ENCODE data around the gene PJVK. TPM values are rescaled to one million over a fixed set of nuclear protein-coding genes. Genes with fewer than 3 reads are reported as not detected.

Gene PJVK
- total and polyA plus RNA-seq, 2 of the 13 experiments (the other 11 are each of a cell fraction or from before 2014, with no cell fraction given), result 1.2 to 2.6 TPM

DNA sequence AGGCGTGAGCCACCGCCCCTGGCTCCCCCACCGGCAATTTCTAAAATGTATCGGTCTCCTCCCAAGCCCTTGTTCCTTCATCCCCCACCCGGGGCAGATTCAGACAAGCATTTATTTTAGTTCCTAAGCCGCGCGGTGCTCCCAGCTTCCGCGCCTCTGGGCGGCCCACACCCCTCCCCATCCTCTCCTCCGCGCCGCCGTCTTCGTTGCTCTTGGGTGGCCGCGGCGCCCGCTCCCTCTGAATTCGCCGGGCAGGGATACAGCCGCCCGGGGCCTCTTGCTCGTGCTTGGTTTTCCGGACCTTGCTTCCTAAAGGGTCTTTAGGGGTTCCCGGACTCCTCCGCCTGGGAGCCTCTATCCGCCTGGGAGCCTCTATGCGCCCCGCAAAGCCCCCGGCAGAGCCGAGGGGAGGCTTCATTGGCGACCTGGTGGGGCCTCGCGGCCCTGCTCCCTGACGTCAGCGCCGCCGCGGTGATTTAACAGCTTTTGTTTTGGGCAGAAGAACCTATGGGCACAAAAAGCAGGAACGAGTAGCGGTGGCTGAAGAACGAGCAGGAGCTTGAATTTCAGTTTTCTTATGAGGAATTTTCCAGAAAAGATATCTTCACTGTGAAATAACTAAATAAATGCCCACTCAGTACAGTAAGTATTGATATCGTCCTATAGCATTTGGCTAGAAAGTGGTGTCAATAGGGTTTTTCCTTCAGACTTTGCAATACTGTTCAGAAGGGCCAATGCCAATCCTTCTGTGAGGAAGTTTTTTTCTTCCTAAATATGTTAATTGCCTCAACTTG, 37.5 kb upstream of the PJVK start (continued):
- TF ChIP-seq, protein P1, sequence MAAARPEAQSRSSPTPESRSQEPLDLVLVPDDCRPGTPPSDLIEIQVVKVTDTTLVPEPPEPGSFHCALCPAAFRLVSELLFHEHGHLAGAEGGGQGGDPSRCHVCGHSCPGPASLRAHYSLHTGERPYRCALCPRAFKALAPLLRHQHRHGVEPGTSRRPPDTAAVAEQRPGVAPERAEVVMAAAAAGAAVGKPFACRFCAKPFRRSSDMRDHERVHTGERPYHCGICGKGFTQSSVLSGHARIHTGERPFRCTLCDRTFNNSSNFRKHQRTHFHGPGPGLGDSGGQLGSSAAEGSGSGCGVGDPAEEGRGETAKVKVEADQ (CRISPR knock-in tag; IDR thresholded peaks at IDR 0.05; ENCODE audit: borderline replicate concordance), result no peak
- TF ChIP-seq, protein P2, sequence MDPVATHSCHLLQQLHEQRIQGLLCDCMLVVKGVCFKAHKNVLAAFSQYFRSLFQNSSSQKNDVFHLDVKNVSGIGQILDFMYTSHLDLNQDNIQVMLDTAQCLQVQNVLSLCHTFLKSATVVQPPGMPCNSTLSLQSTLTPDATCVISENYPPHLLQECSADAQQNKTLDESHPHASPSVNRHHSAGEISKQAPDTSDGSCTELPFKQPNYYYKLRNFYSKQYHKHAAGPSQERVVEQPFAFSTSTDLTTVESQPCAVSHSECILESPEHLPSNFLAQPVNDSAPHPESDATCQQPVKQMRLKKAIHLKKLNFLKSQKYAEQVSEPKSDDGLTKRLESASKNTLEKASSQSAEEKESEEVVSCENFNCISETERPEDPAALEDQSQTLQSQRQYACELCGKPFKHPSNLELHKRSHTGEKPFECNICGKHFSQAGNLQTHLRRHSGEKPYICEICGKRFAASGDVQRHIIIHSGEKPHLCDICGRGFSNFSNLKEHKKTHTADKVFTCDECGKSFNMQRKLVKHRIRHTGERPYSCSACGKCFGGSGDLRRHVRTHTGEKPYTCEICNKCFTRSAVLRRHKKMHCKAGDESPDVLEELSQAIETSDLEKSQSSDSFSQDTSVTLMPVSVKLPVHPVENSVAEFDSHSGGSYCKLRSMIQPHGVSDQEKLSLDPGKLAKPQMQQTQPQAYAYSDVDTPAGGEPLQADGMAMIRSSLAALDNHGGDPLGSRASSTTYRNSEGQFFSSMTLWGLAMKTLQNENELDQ (CRISPR knock-in tag; IDR thresholded peaks at IDR 0.05; ENCODE audit: borderline replicate concordance), result no peak
- TF ChIP-seq, protein P3, sequence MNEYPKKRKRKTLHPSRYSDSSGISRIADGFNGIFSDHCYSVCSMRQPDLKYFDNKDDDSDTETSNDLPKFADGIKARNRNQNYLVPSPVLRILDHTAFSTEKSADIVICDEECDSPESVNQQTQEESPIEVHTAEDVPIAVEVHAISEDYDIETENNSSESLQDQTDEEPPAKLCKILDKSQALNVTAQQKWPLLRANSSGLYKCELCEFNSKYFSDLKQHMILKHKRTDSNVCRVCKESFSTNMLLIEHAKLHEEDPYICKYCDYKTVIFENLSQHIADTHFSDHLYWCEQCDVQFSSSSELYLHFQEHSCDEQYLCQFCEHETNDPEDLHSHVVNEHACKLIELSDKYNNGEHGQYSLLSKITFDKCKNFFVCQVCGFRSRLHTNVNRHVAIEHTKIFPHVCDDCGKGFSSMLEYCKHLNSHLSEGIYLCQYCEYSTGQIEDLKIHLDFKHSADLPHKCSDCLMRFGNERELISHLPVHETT (CRISPR knock-in tag; conservative IDR thresholded peaks at IDR 0.05), result no peak
- TF ChIP-seq NR2C2 (CRISPR knock-in tag; IDR thresholded peaks at IDR 0.05; ENCODE audit: borderline replicate concordance) (no peak; the same call in 1 of the 2 replicates), MED8 (CRISPR knock-in tag; IDR thresholded peaks at IDR 0.05; ENCODE audit: insufficient replicate concordance) (no peak), NR3C1 (CRISPR knock-in tag; IDR thresholded peaks at IDR 0.05) (no peak), XBP1 (CRISPR knock-in tag; IDR thresholded peaks at IDR 0.05) (no peak), ZNF496 (CRISPR knock-in tag; IDR thresholded peaks at IDR 0.05; ENCODE audit: insufficient replicate concordance) (no peak), ZNF431 (CRISPR knock-in tag; IDR thresholded peaks at IDR 0.05; ENCODE audit: borderline replicate concordance, low read depth) (no peak), HES4 (CRISPR knock-in tag; IDR thresholded peaks at IDR 0.05; ENCODE audit: borderline replicate concordance) (no peak), ZNF570 (CRISPR knock-in tag; IDR thresholded peaks at IDR 0.05; ENCODE audit: borderline replicate concordance) (no peak), FOXK2 (IDR thresholded peaks at IDR 0.05) (no peak), ZNF160 (CRISPR knock-in tag; IDR thresholded peaks at IDR 0.05) (no peak)
- TF ChIP-seq, protein P4, sequence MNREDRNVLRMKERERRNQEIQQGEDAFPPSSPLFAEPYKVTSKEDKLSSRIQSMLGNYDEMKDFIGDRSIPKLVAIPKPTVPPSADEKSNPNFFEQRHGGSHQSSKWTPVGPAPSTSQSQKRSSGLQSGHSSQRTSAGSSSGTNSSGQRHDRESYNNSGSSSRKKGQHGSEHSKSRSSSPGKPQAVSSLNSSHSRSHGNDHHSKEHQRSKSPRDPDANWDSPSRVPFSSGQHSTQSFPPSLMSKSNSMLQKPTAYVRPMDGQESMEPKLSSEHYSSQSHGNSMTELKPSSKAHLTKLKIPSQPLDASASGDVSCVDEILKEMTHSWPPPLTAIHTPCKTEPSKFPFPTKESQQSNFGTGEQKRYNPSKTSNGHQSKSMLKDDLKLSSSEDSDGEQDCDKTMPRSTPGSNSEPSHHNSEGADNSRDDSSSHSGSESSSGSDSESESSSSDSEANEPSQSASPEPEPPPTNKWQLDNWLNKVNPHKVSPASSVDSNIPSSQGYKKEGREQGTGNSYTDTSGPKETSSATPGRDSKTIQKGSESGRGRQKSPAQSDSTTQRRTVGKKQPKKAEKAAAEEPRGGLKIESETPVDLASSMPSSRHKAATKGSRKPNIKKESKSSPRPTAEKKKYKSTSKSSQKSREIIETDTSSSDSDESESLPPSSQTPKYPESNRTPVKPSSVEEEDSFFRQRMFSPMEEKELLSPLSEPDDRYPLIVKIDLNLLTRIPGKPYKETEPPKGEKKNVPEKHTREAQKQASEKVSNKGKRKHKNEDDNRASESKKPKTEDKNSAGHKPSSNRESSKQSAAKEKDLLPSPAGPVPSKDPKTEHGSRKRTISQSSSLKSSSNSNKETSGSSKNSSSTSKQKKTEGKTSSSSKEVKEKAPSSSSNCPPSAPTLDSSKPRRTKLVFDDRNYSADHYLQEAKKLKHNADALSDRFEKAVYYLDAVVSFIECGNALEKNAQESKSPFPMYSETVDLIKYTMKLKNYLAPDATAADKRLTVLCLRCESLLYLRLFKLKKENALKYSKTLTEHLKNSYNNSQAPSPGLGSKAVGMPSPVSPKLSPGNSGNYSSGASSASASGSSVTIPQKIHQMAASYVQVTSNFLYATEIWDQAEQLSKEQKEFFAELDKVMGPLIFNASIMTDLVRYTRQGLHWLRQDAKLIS (CRISPR knock-in tag; IDR thresholded peaks at IDR 0.05), result no peak
- TF ChIP-seq, protein P5, sequence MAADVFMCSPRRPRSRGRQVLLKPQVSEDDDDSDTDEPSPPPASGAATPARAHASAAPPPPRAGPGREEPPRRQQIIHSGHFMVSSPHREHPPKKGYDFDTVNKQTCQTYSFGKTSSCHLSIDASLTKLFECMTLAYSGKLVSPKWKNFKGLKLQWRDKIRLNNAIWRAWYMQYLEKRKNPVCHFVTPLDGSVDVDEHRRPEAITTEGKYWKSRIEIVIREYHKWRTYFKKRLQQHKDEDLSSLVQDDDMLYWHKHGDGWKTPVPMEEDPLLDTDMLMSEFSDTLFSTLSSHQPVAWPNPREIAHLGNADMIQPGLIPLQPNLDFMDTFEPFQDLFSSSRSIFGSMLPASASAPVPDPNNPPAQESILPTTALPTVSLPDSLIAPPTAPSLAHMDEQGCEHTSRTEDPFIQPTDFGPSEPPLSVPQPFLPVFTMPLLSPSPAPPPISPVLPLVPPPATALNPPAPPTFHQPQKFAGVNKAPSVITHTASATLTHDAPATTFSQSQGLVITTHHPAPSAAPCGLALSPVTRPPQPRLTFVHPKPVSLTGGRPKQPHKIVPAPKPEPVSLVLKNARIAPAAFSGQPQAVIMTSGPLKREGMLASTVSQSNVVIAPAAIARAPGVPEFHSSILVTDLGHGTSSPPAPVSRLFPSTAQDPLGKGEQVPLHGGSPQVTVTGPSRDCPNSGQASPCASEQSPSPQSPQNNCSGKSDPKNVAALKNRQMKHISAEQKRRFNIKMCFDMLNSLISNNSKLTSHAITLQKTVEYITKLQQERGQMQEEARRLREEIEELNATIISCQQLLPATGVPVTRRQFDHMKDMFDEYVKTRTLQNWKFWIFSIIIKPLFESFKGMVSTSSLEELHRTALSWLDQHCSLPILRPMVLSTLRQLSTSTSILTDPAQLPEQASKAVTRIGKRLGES (CRISPR knock-in tag; IDR thresholded peaks at IDR 0.05; ENCODE audit: borderline replicate concordance), result no peak
